B cell (primary cell): ENCODE data around the gene GARRE1. TPM values are rescaled to one million over a fixed set of nuclear protein-coding genes. Genes with fewer than 3 reads are reported as not detected.
"Not testable (repeated sequence)": the region's sequence is repeated elsewhere in the genome, so short reads cannot be mapped to it uniquely, and the experiment has no call there.

Experiments used
- ATAC-seq: fragments of 200-7000 bp; cut with Tn5 transposase; one replicate; pipeline ENCODE4 v1.10.0; 2021; ENCODE audit warnings: low read depth, mild to moderate bottlenecking, moderate number of reproducible peaks, moderate library complexity
- CTCF ChIA-PET: fragments of 350-600 bp; sonication (Branson Sonifier 250); formaldehyde crosslinking; loops from one replicate; lab custom pipeline; 2021; ENCODE audit warnings: antibody characterized with exemption, inconsistent platforms; lab: Charles Lee
- POLR2A ChIA-PET: fragments of 350-600 bp; sonication (Branson Sonifier 250); formaldehyde crosslinking; loops from one replicate; lab custom pipeline; 2021; ENCODE audit warnings: antibody characterized with exemption; lab: Charles Lee
- DNase-seq: peaks from one replicate; pipeline ENCODE4 v3.0.0; 2013
- H2AFZ ChIP-seq: 2 replicates; pipeline ENCODE4 v1.6.1; 2012; ENCODE audit warnings: mild to moderate bottlenecking, low read depth, low read length; ENCODE audit not compliant: insufficient read depth, poor library complexity, severe bottlenecking
- H3K27ac ChIP-seq, 2 donors: 1 replicate in 1 of 2; 2 replicates in 1 of 2; pipeline ENCODE4 v1.5.1; 2012 to 2013; ENCODE audit warnings: low read length in 2 of 2, mild to moderate bottlenecking in 2 of 2, moderate library complexity in 1 of 2
- H3K27me3 ChIP-seq, 4 experiments: fragments of 200-600 bp in 1 of 4; sonication (generic) in 1 of 4; replicated peaks in 1 of 4; 1 replicate in 2 of 4; 2 replicates in 2 of 4; pipeline versions ENCODE4 v1.6.1 to v1.7.0; 2013 to 2016; ENCODE audit warnings: low read length in 3 of 4, mild to moderate bottlenecking in 2 of 4, mixed read lengths in 1 of 4, moderate library complexity in 1 of 4; ENCODE audit not compliant: insufficient read depth in 4 of 4, control insufficient read depth in 3 of 4; ENCODE audit errors: control extremely low read depth in 1 of 4
- H3K36me3 ChIP-seq, 2 experiments: replicated peaks in 1 of 2; 1 replicate in 1 of 2; 2 replicates in 1 of 2; pipeline versions ENCODE4 v1.6.1 to v1.7.1; 2013; ENCODE audit warnings: low read length in 1 of 2; ENCODE audit not compliant: insufficient read depth in 2 of 2, control insufficient read depth in 1 of 2; ENCODE audit errors: control extremely low read depth in 1 of 2, extremely low read depth in 1 of 2
- H3K4me1 ChIP-seq, 2 donors: fragments of 200-600 bp in 1 of 2; sonication (generic) in 1 of 2; 1 replicate in 1 of 2; 2 replicates in 1 of 2; pipeline versions ENCODE4 v1.5.1 to v1.6.1; 2013 to 2017; ENCODE audit warnings: low read length in 2 of 2; ENCODE audit not compliant: control insufficient read depth in 2 of 2, insufficient read depth in 2 of 2
- H3K4me2 ChIP-seq: replicated peaks from 2 replicates; pipeline ENCODE3; 2012; ENCODE audit warnings: mild to moderate bottlenecking, low read depth, low read length; ENCODE audit not compliant: poor library complexity, severe bottlenecking
- H3K4me3 ChIP-seq, 5 experiments: fragments of 200-600 bp in 1 of 5; sonication (generic) in 1 of 5; 1 replicate in 3 of 5; 2 replicates in 2 of 5; pipeline versions ENCODE4 v1.5.1 to v1.7.0; 2011 to 2016; ENCODE audit warnings: low read length in 4 of 5, mild to moderate bottlenecking in 4 of 5, low read depth in 2 of 5, control low read depth in 1 of 5, moderate library complexity in 1 of 5; ENCODE audit not compliant: insufficient read depth in 1 of 5; ENCODE audit errors: control extremely low read depth in 1 of 5, extremely low read depth in 1 of 5
- H3K79me2 ChIP-seq: fragments of 200-600 bp; sonication (generic); one replicate; pipeline ENCODE4 v1.6.0; 2016; ENCODE audit warnings: low read length; ENCODE audit not compliant: control insufficient read depth, insufficient read depth
- H3K9ac ChIP-seq: fragments of 200-600 bp; sonication (generic); 2 replicates; pipeline ENCODE4 v1.6.1; 2017; ENCODE audit warnings: mild to moderate bottlenecking, low read length, moderate library complexity
- H3K9me3 ChIP-seq, 3 donors: one replicate each; pipeline versions ENCODE4 v1.6.1 to v1.7.1; 2013; ENCODE audit warnings: low read length in 2 of 3; ENCODE audit not compliant: control insufficient read depth in 2 of 3, insufficient read depth in 1 of 3; ENCODE audit errors: control extremely low read depth in 1 of 3
- H4K20me1 ChIP-seq: 2 replicates; pipeline ENCODE4 v1.6.0; 2012; ENCODE audit warnings: mild to moderate bottlenecking, low read length; ENCODE audit not compliant: insufficient read depth, control insufficient read depth, poor library complexity, severe bottlenecking
- H3K27ac Mint-ChIP-seq: one replicate; pipeline ENCODE4 v1.8.0; 2021; ENCODE audit warnings: mixed read lengths
- H3K27me3 Mint-ChIP-seq: one replicate; pipeline ENCODE4 v1.8.0; 2021; ENCODE audit warnings: mixed read lengths
- H3K4me1 Mint-ChIP-seq: one replicate; pipeline ENCODE4 v1.8.0; 2021; ENCODE audit warnings: mixed read lengths
- H3K4me3 Mint-ChIP-seq: one replicate; pipeline ENCODE4 v1.8.0; 2021; ENCODE audit warnings: mixed read lengths
- H3K9me3 Mint-ChIP-seq: one replicate; pipeline ENCODE4 v1.8.0; 2022; ENCODE audit warnings: mixed read lengths; ENCODE audit not compliant: insufficient read depth
- EZH2 ChIP-seq: IDR thresholded peaks from 2 replicates; pipeline ENCODE4 v1.6.1; 2012; ENCODE audit warnings: borderline replicate concordance, low read depth, mild to moderate bottlenecking, moderate library complexity, low read length; ENCODE audit not compliant: insufficient read depth, poor library complexity, severe bottlenecking
- WGBS: methylation state at CpG from one replicate; pipeline ENCODE4 v1.1.5; 2013; ENCODE audit warnings: missing lambda C conversion rate; ENCODE audit not compliant: insufficient coverage; 5-methylcytosine and 5-hydroxymethylcytosine counted together
- intact Hi-C: fragments of 100-400 bp; cut with micrococcal nuclease; formaldehyde crosslinking; loops from one replicate; pipeline ENCODE4 v1.10.0; 2022
- polyA minus RNA-seq: library from RNA; depleted of rRNA, polyadenylated mRNA; stranded (reverse); fragments of >200 nt; gene quantifications from 2 replicates; pipeline ENCODE4 v1.2.3, GENCODE V29; 2012
- polyA plus RNA-seq: library from polyadenylated mRNA; depleted of rRNA; stranded (reverse); fragments of >200 nt; gene quantifications from 2 replicates; pipeline ENCODE4 v1.2.3, GENCODE V29; 2012
- total RNA-seq, 2 donors: library from RNA; stranded (reverse); fragments of 120-200 nt in 1 of 2; gene quantifications; 1 replicate in 1 of 2; 2 replicates in 1 of 2; pipeline versions ENCODE4 v1.2.3 to v1.2.4, GENCODE V29; 2013 to 2022
- TF ChIP-seq, protein P1 (sequence below): fragments of 200-600 bp; IDR thresholded peaks from one replicate; pipeline ENCODE4 v1.8.0; 2022; ENCODE audit warnings: antibody characterized with exemption, mild to moderate bottlenecking

The GARRE1 gene
- total RNA-seq (53.6 and 55.6 TPM in 2 replicates), polyA plus RNA-seq (26.3 and 32.8 TPM in 2 replicates), polyA minus RNA-seq (25.8 and 42.9 TPM in 2 replicates)
- total RNA-seq (2013), result 24.4 TPM

- H3K27ac Mint-ChIP-seq, result peak within 1 kb of the TSS; percentile 97
- peak within 1 kb of the TSS; percentile 86 for H2AFZ ChIP-seq
- peak within 1 kb of the TSS; percentile 83 to 93 (median 86) for H3K4me3 ChIP-seq
- POLR2A ChIA-PET, result interaction anchor here (0.6 to 1.5 kb wide), 4 partner anchors 15 to 80 kb away, joined by 3 to 5 read pairs (median 4); no protein-coding TSS in a partner anchor
- H3K9ac ChIP-seq, result peak within 1 kb of the TSS; percentile 87
- peaks cover 29% of the 10 kb centered on the region for H3K4me1 Mint-ChIP-seq
- peak within 1 kb of the TSS; percentile 91 to 92 for H3K27ac ChIP-seq
- ATAC-seq, result peak; percentile 86
- WGBS, result under 1% methylated on average over 49 of the region's 56 CpGs
- peaks cover under 1 to 2% of the 10 kb centered on the region in 2 experiments for H3K36me3 ChIP-seq
- intact Hi-C loops, result loop anchor here (1.0 to 10.0 kb wide), 3 partner anchors 16 to 83 kb away; partner anchors contain the start of gene LSM14A
- peaks cover 54% of the 10 kb centered on the region for H3K79me2 ChIP-seq
- peak within 1 kb of the TSS; percentile 95 for H3K4me3 Mint-ChIP-seq
- no peak for TF ChIP-seq EZH2
- TF ChIP-seq, protein P1, sequence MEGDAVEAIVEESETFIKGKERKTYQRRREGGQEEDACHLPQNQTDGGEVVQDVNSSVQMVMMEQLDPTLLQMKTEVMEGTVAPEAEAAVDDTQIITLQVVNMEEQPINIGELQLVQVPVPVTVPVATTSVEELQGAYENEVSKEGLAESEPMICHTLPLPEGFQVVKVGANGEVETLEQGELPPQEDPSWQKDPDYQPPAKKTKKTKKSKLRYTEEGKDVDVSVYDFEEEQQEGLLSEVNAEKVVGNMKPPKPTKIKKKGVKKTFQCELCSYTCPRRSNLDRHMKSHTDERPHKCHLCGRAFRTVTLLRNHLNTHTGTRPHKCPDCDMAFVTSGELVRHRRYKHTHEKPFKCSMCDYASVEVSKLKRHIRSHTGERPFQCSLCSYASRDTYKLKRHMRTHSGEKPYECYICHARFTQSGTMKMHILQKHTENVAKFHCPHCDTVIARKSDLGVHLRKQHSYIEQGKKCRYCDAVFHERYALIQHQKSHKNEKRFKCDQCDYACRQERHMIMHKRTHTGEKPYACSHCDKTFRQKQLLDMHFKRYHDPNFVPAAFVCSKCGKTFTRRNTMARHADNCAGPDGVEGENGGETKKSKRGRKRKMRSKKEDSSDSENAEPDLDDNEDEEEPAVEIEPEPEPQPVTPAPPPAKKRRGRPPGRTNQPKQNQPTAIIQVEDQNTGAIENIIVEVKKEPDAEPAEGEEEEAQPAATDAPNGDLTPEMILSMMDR, result no peak
- no peaks in the 10 kb centered on the region for H3K27me3 Mint-ChIP-seq
- H3K4me1 ChIP-seq, result peaks cover 13 to 26% of the 10 kb centered on the region in 2 donors
- no peaks in the 10 kb centered on the region for H3K9me3 Mint-ChIP-seq
- no peaks in the 10 kb centered on the region for H3K27me3 ChIP-seq
- peak; percentile 87 for DNase-seq
- peak within 1 kb of the TSS; percentile 87 for H3K4me2 ChIP-seq
- CTCF ChIA-PET, result no interaction called here
- H3K9me3 ChIP-seq, result no peaks in the 10 kb centered on the region
- peaks cover 7% of the 10 kb centered on the region for H4K20me1 ChIP-seq
Measured at GRCh38 chr19:34254046-34254697, at the start of gene GARRE1. GARRE1 (plus strand) TSS chr19:34254554; CDS start chr19:34300474, 45,920 bp downstream.

- H3K9ac ChIP-seq, ATAC-seq, H3K27me3 ChIP-seq, H3K4me3 Mint-ChIP-seq, H3K9me3 ChIP-seq, POLR2A ChIA-PET, H3K4me2 ChIP-seq, H3K4me3 ChIP-seq, DNase-seq, H2AFZ ChIP-seq, H3K9me3 Mint-ChIP-seq, intact Hi-C loops, H3K27ac Mint-ChIP-seq, H3K27ac ChIP-seq, H3K27me3 Mint-ChIP-seq, H4K20me1 ChIP-seq: not testable (repeated sequence)
- H3K4me1 ChIP-seq, result peaks cover 15 to 20% of the 10 kb centered on the region in 2 donors
- peaks cover 21% of the 10 kb centered on the region for H3K4me1 Mint-ChIP-seq
- H3K36me3 ChIP-seq, result peaks cover 4 to 44% of the 10 kb centered on the region in 2 experiments
- peaks cover 43% of the 10 kb centered on the region for H3K79me2 ChIP-seq
- 100% methylated on average over 1 of the region's 7 CpGs for WGBS
- CTCF ChIA-PET, result interaction anchor here (1.0 kb wide), 2 partner anchors 14 to 102 kb away, joined by 3 read pairs; no protein-coding TSS in a partner anchor
Measured at GRCh38 chr19:34205324-34205723, 49.0 kb upstream of the GARRE1 start.
